Stimulated activated CD4-positive, alpha-beta T cell treated with anti-CD3 and anti-CD28 coated beads, Interleukin-2, amount 100 ng/mL, for 48 hours (primary cell): ENCODE measurements around the gene TSSK2.

Source experiments
- DNase-seq, 2 donors: peaks; one replicate each; pipeline ENCODE4 v3.0.0-alpha.2; 2020

TSSK2 gene

DNA sequence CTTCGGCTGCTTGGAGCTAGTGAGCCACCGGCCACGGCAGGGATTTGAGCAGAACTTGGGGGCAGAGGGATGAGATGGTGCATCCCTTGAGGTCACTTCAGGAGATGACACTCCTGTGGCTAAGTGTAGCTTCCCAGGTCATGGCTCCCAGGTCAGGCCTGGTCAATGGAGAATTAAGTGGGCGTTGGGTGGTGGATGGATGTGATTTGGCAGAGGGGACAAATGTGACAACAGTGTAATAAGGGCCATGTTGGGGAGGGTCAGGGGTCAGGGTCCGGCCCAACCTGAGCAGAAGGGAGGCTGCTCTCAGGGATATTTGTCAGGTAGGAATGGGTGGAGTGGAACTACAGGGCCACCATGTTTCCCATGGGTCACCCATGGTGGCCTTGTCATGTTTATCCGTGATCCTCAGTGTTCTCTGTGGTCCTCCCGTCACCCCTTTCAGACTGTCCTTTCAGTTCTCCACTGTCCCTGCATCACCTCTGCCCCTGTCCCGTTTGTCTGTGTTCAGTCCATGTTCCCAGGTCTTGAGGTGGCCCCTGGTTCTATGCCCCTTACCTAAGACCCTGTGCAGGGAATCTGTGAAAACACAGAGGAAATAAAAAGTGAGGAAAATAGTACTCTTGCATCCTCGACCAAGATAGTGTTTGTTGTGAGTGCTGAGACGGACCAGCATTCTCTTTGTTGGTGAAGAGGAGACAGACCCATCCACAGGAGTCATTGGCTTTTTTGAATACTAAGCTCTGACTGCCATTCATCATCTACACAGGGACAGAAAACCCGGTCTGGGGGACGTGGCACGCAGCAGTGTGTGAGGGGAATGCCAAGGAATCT lies 41.3 kb downstream of the TSSK2 start:
- DNase-seq = no peak

DNA sequence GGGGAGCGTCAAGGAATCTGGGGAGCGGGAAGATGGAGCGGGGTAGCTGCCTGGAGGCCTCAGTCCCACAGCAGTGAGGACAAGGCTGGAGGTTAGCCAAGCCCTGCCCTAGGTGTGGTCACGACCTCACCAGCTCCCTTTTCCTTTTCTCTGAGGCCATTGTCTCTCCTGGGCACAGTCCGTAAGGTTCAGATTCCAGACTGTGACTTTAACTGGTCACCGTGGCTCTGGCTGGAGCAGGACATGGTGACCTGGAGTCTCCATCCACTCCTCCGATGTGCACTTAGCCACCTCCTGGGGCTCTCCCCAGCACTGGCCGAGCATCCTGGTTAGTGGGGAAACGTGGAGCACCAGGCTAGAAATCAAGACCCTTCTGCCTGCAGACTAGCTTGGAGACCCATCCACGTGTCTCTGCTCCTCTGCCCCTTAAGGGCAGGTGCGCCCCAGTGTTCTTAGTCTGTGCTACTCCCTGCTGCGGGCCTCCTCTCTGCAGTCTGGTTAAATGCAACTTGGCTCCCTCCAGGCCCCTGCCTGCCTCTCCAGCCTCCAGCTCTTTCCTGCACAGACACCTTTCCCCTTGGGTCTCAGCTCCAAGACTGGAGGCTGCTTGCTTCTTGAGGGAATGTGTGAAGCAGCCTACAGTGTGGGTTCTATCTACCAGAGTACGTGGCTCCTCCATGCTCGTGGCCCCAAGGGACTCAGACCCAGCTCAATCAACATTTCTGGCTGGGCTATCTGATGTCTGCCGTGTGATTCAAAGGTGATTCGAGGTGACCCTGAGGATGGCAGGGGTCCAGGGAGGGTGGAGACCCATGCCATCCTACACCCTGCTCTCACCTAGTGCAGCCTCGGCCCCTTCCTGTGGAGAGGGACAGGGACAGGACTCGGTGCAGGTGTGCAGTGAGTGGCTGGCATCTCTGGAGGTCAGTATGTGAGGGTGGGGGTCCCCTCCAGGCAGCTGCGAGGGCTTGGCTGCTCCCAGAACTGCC lies 42.2 kb downstream of the TSSK2 start:
- no peak for DNase-seq

DNA sequence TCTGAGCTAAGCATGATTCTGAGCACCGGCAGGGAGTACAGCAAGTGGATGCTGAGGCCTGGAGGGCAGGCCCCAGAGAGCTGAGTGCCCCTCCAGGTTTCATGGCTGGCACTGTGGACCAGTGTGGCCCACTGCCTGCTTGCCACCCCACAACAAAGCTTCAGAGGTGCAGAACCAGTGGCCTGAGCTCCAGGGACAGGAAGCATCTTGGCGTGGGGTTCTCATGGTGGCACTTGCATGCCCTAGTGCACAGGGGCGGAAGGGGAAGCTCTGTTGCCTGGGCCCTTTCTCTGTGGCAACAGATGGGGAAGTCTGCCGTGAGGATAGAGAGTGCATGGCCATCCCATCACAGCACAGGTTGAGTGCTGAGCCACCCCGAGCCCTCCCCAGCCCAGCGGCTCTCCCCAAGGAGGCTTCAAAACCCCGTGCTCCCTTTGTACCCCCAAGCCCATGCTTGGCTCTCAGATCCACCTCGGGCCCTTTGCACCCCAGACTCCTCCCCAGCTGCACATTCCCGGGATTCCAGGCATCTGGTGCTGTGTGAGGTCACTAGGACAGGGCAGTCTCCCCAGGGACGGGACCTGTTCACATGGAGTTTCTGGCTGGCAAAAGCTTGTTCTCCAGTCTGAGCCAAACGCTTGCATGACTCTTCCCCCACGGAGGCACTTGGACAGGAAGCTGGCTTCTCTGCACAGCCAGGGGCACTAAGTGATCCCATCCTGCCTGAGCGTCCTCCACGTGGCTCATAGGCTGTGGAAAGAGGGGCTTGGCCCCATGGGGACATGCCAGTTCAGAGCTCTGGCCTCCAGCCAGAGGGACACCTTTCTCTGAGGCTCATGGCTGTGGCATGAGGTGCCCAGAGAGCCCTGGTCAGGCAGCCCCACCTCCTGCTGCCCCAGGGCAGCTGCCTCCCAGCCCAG lies 43.3 kb downstream of the TSSK2 start:
- no peak for DNase-seq

DNA sequence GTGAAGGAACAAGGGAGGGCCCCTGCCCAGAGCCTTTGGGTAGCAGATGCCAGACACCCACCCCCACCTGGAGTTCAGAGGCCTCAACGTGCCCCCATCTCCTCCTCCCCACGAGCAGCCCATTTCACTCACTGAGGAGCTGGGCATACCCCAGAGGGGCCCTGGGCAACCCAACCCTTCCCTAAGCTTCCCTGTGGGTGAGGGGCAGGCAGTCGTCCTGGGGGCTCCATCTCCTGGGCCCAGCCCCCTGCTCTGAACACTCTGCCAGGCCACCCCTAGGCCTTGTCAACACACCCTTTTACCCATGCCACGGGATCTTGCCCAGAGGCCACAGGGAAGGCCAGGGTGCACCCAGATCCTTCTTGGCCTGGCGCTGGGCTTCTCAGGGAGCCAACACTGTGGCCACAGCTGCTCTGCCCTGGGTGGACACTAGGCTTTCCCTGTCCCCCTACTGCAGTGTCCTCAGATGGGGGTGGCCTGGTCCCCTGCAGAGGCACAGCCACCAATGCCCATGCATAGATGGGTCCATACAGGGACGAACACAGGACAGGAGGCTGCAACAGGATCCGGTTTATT lies 44.0 kb downstream of the TSSK2 start:
- DNase-seq = no peak

DNA sequence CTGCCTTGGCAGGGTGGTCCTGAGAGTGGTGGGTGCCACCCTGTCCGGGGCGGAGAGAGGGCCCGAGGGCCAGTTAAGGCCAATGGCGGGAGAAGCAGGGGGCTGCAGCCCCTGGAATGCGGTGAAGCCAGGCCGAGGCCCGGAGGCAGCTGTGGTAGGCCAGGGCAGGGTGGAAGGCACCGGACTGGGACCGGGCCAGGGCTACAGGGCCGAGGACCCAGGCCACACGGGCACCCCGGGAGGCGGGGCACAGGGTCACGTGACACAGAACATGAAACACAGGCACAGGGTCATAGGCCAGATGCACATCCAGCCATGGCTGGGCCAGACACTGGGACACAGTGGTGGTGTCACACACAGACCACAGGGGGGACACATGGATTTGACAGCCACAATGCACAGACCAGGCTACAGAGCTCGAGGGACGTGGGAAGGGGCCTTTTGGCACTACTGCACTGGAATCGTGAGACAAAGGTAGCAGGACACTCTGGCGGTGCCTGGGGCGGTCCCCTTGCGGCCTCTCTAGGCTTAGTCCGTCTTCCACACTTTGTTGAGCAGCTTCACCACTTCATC lies 44.6 kb downstream of the TSSK2 start:
- DNase-seq = no peak

DNA sequence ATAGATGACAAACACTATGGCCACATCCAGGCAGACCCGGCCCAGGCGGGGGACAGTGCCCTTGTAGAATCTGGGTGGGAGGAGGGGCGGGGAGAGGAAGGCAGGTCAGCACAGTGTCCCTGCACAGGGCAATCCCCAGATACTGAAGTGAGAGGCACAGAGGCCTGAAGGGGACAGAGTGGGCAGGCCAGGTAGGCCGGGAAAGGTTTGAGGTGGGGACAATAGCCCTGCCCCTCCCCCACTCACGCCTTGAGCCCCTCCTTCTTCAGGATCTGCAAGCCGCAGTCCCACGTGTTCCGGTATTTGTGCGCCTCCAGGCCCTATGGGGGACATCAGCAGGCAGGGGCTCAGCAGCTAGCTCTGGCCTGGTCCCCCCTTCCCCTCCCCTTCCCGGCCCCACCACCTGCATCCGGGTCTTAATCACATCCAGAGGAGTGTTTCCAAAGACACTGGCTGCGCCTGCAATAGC lies 45.1 kb downstream of the TSSK2 start:
- DNase-seq = no peak

DNA sequence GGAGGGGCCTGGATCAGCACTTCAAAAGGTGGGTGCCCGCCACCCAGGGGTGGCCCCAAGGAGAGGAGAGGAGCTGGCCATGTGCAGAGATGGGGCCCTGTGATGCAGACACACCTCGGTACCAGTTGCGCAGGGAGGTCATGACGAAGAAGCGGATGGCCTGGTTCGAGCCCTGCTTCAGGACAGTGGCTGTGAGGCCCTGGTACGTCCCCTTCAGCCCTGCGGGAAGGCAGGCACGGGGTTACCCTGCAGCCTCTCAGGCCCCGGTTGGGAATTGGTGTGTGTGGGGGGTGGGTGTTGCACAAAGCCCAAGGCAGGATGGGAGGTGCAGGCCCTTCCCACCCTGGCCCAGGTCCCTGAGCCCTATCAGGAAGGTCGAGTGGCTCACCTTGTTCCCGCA lies 45.6 kb downstream of the TSSK2 start:
- no peak for DNase-seq

DNA sequence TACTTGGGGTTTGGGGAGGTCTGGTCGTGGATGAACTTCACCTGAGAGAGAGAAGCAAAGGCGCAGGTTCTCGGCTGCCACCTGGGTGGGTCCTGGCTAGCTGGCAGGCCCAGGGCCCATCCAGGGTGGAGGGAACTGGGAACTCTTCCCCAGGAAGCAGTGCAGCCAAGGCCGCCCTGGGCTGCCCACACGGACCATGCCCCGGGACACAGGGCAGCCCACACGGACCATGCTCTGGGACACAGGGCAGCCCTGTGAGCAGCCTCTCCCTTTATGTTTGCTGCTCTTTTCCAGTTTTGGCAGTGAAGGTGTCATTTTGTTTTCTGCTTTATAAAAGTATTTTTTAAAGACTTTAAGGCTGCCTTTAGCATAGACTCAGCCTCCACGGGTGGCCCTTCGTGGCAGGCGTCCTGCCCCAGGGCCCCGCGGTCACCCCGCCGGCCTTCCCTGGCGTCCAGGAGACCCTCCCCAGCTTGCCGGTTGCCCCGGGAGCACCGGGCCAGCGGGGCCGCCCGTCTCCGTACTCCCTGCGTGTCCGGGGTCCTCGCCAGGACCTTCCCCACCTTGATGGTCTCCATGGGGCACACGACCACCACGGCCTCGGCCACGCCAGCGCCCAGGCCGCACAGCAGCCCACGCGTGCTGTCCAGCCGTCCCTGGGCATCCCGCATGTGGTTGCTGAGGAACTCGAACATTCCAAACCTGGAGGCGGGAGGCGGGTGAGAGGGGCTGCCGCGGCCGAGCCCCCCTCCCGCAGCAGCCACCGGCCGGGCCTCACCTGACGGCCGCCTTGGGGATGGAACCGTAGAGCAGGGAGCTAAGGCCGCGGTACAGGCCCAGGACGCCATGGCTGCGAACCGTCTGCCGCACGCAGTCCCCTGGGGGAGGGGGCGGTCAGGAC lies 46.3 kb downstream of the TSSK2 start:
- no peak for DNase-seq

DNA sequence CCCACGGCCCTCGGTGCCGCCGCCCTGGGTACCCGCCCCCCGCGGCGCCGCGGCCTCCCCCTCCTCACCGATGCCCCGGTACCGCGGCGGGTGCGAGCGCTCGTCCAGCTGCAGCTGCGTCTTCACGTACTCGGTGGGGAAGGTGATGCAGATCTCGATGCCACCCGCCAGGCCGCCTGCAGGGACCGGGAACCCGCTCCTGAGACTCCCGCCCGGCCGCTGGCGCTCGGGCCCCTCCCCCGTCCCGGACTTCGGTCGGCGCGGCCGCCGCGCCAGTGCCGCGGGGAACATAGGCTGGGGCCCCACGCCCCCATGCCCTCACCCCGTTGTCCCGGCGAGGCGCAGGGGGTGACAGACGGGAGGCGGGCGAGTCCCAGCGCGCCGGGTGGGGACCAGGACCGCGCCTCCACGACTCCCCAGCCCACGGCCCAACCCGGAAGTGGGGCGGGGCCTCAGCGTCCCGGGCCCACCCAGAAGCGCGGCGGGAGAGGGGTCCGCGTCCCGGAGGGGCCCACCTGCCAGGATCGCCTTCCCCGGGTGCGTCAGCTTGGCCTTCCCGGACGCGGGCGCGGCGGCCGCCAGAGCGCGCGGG lies 47.1 kb downstream of the TSSK2 start:
- DNase-seq = no peak

DNA sequence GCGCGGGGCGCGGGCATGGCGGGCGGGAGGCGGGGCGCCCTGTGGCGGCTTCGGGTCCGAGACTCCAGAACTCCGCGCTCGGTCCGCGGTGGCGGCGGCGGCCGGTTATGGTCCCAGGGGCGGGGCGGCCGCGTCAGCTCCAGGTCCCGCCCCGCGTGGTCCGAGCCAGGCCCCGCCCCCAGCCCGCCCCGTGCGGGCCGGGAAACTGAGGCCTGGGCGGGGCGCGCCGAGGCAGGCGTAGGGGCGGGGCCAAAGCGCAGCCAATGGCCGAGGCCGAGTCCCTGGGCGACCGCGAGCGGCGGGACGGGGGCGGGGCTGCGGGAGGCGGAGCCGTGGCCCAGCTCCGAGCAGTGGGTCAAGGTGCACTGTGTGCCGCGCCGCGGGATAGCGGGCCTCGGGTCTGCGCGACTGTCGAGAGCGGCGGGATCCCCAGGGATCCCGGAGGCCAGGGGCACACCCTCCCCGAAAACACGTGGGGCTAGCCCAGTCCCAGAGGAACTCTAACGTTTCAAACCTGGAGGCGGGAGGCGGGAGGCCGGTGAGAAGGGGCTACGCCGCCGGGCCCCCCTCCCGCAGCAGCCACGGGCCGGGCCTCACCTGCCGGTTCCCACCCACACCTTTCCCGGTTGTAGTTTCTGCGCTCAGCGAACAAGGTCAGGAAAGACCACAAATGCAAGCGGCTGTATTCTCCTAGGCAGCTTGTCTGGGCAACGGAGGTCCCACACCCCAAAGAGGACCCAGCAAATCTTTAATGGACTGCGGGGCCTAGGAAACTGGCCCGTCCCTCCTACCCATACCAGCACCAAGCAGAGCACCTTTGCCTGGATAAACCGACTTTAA lies 47.8 kb downstream of the TSSK2 start, which contains the start of gene SLC25A1:
Gene SLC25A1 (minus strand): TSS at position 80 of the 840 bp plus-strand sequence. CDS start 63 bp downstream, at position 17.
- DNase-seq = peak; percentile 87 to 92

DNA sequence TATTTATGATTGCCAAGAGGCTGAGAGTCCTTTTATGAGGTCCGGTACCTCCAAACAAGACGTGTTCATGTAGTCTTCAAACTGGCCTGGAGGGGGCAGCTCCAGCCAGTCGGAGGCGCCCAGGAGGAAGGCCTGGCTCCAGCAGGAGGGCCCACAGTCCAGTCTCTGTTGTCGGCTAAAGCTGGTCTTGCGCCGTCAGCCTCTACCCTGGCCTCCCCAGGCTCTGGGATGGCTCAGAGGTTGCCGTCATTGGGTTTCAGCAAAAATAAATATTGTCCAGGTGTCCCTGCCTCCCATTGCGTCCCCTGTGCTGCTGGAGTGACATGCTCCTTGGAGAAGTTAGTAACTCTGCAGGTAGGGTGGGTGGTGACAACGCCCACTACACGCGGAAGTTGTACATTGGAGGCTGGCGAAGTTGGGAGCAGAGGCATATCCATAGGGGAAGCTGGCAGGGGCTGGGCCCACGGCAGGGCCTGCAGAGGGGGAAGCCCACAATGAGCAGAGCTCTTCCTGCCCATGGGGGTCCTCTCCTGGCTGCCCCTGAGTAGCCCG lies 48.5 kb downstream of the TSSK2 start:
- DNase-seq = peak in 1 of 2 donors; percentile 34

DNA sequence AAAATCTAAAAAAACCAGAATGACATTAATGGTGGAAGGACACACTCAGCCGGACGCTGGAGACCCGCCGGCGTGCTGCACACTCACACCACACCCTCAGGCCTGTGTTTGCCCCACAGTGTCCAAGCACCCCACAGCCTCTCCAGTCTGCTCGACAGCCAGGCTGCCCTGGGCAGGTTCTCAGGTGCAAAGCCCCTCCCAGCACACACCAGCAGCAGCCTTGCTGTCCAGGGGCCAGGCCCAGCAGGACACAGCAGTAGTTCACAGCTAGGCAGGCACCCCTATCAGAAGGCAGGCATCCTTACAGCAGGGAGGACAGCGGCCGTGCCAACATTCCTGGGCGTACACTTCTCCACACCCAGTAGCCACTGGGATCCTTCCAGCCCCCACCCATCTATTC lies 49.1 kb downstream of the TSSK2 start:
- DNase-seq = no peak

DNA sequence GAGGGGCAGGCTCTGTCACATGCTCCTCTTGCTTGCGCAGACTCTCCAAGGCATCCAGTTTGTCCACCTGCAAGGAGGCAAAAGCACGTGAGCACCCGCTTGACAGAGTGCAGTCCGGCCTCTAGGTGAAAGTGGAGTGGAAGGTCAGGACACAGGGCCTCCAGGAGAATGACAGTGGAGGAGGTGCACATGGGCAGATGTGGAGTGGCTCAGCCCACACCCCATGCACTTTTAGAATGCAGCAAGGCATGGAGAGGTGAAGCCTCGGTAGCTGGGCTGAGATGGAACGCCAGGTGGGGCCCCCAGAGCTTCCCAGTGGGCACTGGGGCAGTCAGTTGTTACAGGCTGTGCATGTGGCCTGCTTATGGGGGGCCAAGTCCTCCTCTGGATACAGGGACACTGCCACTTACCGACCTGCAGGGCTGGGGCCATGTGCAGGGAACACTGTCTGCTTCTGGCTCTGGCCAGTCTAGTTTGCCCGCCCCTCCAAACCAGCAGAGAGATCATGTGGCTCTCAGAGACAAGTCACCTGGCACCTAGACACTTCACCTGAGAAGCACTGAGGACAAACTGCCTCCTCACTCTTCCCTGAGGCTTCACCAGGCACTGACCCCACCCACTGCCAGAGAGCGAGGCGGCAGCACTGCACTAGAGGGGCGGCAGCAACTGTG lies 49.8 kb downstream of the TSSK2 start:
- no peak for DNase-seq

DNA sequence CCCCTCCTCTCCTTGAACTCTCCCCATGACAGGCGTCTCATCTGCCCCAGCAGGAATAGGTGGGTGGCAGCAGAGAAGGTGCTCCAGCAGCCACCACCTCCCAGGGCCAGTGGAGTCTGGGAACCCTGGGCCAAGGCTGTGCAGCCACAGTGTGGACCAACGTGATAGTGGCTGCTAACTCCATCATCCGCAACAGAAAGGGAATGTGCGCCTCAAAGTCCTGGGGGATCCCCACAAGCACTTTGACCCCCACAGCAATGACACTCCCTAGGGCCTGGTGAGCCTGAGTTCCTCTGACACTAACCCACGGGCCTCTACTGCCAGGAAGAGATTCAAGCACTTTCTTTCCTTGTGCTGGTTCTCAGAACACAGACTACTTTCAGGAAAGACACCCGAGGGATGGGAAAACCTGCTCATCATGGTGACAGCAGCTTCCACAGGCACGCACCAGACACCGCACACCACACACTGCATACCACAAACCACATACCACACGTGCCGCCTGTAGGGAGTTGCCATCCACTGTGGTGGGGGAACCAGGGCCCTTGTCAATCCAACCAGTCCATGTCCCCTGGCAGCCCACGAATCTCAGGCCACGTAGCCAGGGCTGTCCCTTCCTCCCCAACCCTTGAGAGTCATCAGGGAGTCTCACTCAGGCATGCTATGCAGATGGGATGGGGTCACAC lies 50.8 kb downstream of the TSSK2 start:
- no peak for DNase-seq
